Endothelial cell (in vitro differentiated cells): ENCODE results near the gene CALN1. TPM values are rescaled to one million over a fixed set of nuclear protein-coding genes. Genes with fewer than 3 reads are reported as not detected.

ENCODE experiments used
- DNase-seq: peaks from one replicate; pipeline ENCODE4 v3.0.0; 2021; ENCODE audit warnings: low spot score
- H3K27ac Mint-ChIP-seq: one replicate; pipeline ENCODE4 v1.8.0; 2021; ENCODE audit warnings: mixed read lengths, inconsistent platforms; ENCODE audit not compliant: unreplicated experiment
- H3K27me3 Mint-ChIP-seq: one replicate; pipeline ENCODE4 v1.8.0; 2021; ENCODE audit warnings: mild to moderate bottlenecking, moderate library complexity, mixed read lengths, inconsistent platforms; ENCODE audit not compliant: unreplicated experiment
- H3K36me3 Mint-ChIP-seq: one replicate; pipeline ENCODE4 v1.8.0; 2021; ENCODE audit warnings: mild to moderate bottlenecking, low read depth, mixed read lengths, inconsistent platforms; ENCODE audit not compliant: unreplicated experiment
- H3K4me1 Mint-ChIP-seq: one replicate; pipeline ENCODE4 v1.8.0; 2021; ENCODE audit warnings: mild to moderate bottlenecking, mixed read lengths, inconsistent platforms; ENCODE audit not compliant: unreplicated experiment
- H3K4me3 Mint-ChIP-seq: one replicate; pipeline ENCODE4 v1.8.0; 2021; ENCODE audit warnings: mild to moderate bottlenecking, mixed read lengths, inconsistent platforms; ENCODE audit not compliant: unreplicated experiment
- H3K9me3 Mint-ChIP-seq: one replicate; pipeline ENCODE4 v1.8.0; 2021; ENCODE audit warnings: mixed read lengths, inconsistent platforms; ENCODE audit not compliant: unreplicated experiment
- CTCF ChIP-seq: fragments of 200-600 bp; sonication (generic); IDR thresholded peaks from one replicate; pipeline ENCODE4 v1.5.0; 2021; ENCODE audit warnings: antibody characterized with exemption; ENCODE audit not compliant: unreplicated experiment
- total RNA-seq: library from RNA; stranded (reverse); fragmentation: NEBNext Ultra II Directional; extraction: Animal tissue kit (Norgen Biotek cat#: 25700); gene quantifications from one replicate; pipeline ENCODE4 v1.2.1, GENCODE V29; 2021; ENCODE audit not compliant: unreplicated experiment

CALN1 gene
- total RNA-seq, 1 donor from 2014 or later: 1.4 TPM

DNA sequence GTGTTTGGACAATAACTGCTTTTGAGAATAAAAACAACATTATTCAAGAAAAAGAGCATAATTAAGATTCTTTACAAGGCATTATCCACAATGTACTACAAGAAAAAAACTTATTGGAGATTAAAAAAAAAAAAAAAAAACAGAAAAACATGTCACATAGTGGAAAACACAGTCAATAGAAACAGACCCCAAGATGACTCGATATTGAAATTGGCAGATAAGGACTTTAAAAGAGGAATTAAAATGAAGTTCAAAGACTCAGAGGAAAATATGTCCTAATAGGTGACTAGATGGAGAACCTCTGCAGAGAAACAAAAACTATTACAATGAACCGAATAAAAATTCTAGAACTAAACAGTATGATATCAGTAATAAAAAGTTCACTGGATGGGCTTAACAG is 248.9 kb downstream of the CALN1 start:
- DNase-seq: no peak
- no peaks in the 10 kb centered on the region for H3K27me3 Mint-ChIP-seq
- H3K27ac Mint-ChIP-seq: no peak overlapping the region
- no peaks in the 10 kb centered on the region for H3K9me3 Mint-ChIP-seq
- TF ChIP-seq CTCF: no peak
- no peaks in the 10 kb centered on the region for H3K4me1 Mint-ChIP-seq
- H3K4me3 Mint-ChIP-seq: no peak overlapping the region
- H3K36me3 Mint-ChIP-seq: no peaks in the 10 kb centered on the region

GRCh38 chr7:72161534-72161933 is 250.6 kb downstream of the CALN1 start:
- Mint-ChIP-seq H3K36me3 (no peaks in the 10 kb centered on the region), H3K9me3 (no peaks in the 10 kb centered on the region), H3K4me3 (no peak overlapping the region), H3K4me1 (no peaks in the 10 kb centered on the region), H3K27ac (no peak overlapping the region), H3K27me3 (no peaks in the 10 kb centered on the region)
- DNase-seq: no peak
- peak; percentile 27 for TF ChIP-seq CTCF

GRCh38 chr7:72159911-72160310 is 252.2 kb downstream of the CALN1 start:
- DNase-seq: no peak
- Mint-ChIP-seq H3K36me3 (no peaks in the 10 kb centered on the region), H3K27ac (no peak overlapping the region), H3K4me1 (no peaks in the 10 kb centered on the region), H3K27me3 (no peaks in the 10 kb centered on the region), H3K9me3 (no peaks in the 10 kb centered on the region), H3K4me3 (no peak overlapping the region)
- no peak for TF ChIP-seq CTCF

GRCh38 chr7:72156671-72157070 is 255.5 kb downstream of the CALN1 start:
- no peak overlapping the region for H3K4me3 Mint-ChIP-seq
- no peaks in the 10 kb centered on the region for H3K36me3 Mint-ChIP-seq
- H3K9me3 Mint-ChIP-seq: no peaks in the 10 kb centered on the region
- DNase-seq: no peak
- no peak overlapping the region for H3K27ac Mint-ChIP-seq
- H3K4me1 Mint-ChIP-seq: peaks cover 6% of the 10 kb centered on the region
- H3K27me3 Mint-ChIP-seq: no peaks in the 10 kb centered on the region
- TF ChIP-seq CTCF: no peak

- TF ChIP-seq CTCF: no peak
- Mint-ChIP-seq H3K4me3 (no peak overlapping the region), H3K27me3 (no peaks in the 10 kb centered on the region), H3K4me1 (peaks cover 6% of the 10 kb centered on the region), H3K9me3 (no peaks in the 10 kb centered on the region), H3K36me3 (no peaks in the 10 kb centered on the region), H3K27ac (no peak overlapping the region)
- DNase-seq: no peak
These were observed 259.0 kb downstream of the CALN1 start for GRCh38 chr7:72153132-72153512.
